HFFc6 (cell line): ENCODE results near the gene UFSP2. TPM values are rescaled to one million over a fixed set of nuclear protein-coding genes. Genes with fewer than 3 reads are reported as not detected.

Source experiments
- DNase-seq: peaks from one replicate; pipeline ENCODE4 v3.0.0-alpha.2; 2018
- H3K27ac Mint-ChIP-seq: 2 replicates; pipeline ENCODE4 v1.8.0; 2020; ENCODE audit warnings: mild to moderate bottlenecking, mixed read lengths
- H3K27me3 Mint-ChIP-seq: 2 replicates; pipeline ENCODE4 v1.8.0; 2021; ENCODE audit warnings: mild to moderate bottlenecking, moderate library complexity, mixed read lengths; ENCODE audit not compliant: insufficient read depth
- H3K36me3 Mint-ChIP-seq: 2 replicates; pipeline ENCODE4 v1.8.0; 2021; ENCODE audit warnings: low read depth, mixed read lengths
- H3K4me1 Mint-ChIP-seq: 2 replicates; pipeline ENCODE4 v1.8.0; 2020; ENCODE audit warnings: low read depth, mixed read lengths
- H3K4me3 Mint-ChIP-seq: 2 replicates; pipeline ENCODE4 v1.8.0; 2020; ENCODE audit warnings: mild to moderate bottlenecking, moderate library complexity, mixed read lengths
- H3K9me3 Mint-ChIP-seq: 2 replicates; pipeline ENCODE4 v1.8.0; 2020; ENCODE audit warnings: mild to moderate bottlenecking, mixed read lengths
- total RNA-seq, 6 experiments: library from RNA; stranded (reverse); fragmentation: NEBNext Ultra II Directional; extraction: Animal tissue kit (Norgen Biotek cat#: 25700); gene quantifications; 2 replicates in 1 of 6; 3 replicates in 5 of 6; pipeline ENCODE4 v1.2.3, GENCODE V29; 2021
- TF ChIP-seq, protein P1 (sequence below): fragments of 200-600 bp; sonication (generic); IDR thresholded peaks from 2 replicates; pipeline ENCODE4 v1.5.0; 2021; ENCODE audit warnings: antibody characterized with exemption, mild to moderate bottlenecking

UFSP2 gene
- total RNA-seq, 6 experiments from 2014 or later: 23.1 to 35.6 (median 32.5) TPM

DNA sequence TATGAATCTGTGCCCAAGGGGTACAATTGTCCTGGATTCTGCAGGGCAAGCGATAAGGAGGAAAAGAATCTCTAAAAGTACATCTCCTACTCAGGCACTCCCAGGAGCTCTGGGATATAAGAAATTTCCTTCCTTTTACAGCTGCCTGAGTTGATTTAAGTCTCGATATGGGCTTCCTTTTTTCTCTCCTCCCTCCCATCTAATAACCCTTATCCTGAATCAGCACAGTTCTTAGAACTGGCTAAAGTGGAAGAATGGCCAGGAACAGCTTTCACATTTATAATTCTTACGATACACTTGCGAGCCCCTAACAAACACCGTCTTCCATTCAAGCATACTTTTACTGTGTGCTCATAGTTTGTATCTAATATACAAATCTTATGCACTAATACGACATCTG is 51.2 kb downstream of the UFSP2 start:
- DNase-seq: no peak
- Mint-ChIP-seq H3K36me3 (0 out of 2 replicates have a peak, but pooled peaks cover 11% of the 10 kb centered on the region), H3K9me3 (no peaks in the 10 kb centered on the region), H3K27me3 (no peaks in the 10 kb centered on the region), H3K27ac (no peak overlapping the region), H3K4me3 (no peak overlapping the region), H3K4me1 (peaks cover 6% of the 10 kb centered on the region; the same call in 1 of the 2 replicates)
- TF ChIP-seq, protein P1, sequence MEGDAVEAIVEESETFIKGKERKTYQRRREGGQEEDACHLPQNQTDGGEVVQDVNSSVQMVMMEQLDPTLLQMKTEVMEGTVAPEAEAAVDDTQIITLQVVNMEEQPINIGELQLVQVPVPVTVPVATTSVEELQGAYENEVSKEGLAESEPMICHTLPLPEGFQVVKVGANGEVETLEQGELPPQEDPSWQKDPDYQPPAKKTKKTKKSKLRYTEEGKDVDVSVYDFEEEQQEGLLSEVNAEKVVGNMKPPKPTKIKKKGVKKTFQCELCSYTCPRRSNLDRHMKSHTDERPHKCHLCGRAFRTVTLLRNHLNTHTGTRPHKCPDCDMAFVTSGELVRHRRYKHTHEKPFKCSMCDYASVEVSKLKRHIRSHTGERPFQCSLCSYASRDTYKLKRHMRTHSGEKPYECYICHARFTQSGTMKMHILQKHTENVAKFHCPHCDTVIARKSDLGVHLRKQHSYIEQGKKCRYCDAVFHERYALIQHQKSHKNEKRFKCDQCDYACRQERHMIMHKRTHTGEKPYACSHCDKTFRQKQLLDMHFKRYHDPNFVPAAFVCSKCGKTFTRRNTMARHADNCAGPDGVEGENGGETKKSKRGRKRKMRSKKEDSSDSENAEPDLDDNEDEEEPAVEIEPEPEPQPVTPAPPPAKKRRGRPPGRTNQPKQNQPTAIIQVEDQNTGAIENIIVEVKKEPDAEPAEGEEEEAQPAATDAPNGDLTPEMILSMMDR: no peak

DNA sequence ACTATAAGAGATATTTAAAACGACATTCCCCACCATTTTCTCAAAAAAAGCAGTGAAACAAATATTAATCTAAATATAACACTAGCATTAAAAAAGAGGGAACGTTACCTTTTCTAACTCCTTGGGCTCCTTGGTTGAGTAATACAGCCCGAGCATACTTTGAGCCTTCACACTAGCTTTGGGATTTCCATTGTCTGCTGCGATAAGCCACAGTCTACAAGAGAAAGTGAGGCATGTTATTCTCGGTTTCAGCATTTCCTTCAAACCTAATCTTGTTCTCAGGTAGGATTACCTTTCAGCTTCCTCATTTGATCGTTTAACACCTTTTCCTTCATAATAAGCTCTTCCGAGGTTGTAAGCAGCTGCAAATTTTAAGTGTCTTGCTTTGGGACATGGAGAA is 51.7 kb downstream of the UFSP2 start:
- DNase-seq: no peak
- H3K4me1 Mint-ChIP-seq: peaks cover 9% of the 10 kb centered on the region; the same call in 1 of the 2 replicates
- H3K9me3 Mint-ChIP-seq: no peaks in the 10 kb centered on the region
- H3K4me3 Mint-ChIP-seq: no peak overlapping the region
- 0 out of 2 replicates have a peak, but pooled peaks cover 11% of the 10 kb centered on the region for H3K36me3 Mint-ChIP-seq
- TF ChIP-seq, protein P1: no peak
- H3K27ac Mint-ChIP-seq: no peak overlapping the region
- H3K27me3 Mint-ChIP-seq: no peaks in the 10 kb centered on the region

DNA sequence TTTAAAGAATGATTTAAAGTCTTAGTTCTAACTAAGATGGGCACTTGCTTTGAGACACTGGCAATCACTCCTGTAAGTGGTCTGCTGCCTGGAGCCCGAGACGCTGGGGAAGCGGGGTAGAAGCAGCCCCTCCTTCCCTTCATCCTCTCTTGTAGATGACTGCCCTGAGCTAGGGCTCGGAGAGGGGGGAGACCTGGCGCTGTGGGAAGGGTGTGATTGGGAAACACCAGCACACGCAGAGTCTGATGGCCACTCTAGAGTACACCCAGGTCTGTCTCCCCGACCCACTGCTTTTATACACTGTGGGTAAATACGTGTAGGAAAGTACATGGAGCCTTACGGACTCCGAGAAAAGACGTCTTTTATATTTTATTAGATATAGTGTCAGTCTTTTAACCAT is 54.1 kb downstream of the UFSP2 start:
- Mint-ChIP-seq H3K27ac (no peak overlapping the region), H3K27me3 (no peaks in the 10 kb centered on the region; the same call in 1 of the 2 replicates), H3K9me3 (no peaks in the 10 kb centered on the region), H3K4me3 (no peak overlapping the region), H3K36me3 (peaks cover 5% of the 10 kb centered on the region; the same call in 1 of the 2 replicates), H3K4me1 (peaks cover 9% of the 10 kb centered on the region; the same call in 1 of the 2 replicates)
- TF ChIP-seq, protein P1: no peak
- DNase-seq: no peak

DNA sequence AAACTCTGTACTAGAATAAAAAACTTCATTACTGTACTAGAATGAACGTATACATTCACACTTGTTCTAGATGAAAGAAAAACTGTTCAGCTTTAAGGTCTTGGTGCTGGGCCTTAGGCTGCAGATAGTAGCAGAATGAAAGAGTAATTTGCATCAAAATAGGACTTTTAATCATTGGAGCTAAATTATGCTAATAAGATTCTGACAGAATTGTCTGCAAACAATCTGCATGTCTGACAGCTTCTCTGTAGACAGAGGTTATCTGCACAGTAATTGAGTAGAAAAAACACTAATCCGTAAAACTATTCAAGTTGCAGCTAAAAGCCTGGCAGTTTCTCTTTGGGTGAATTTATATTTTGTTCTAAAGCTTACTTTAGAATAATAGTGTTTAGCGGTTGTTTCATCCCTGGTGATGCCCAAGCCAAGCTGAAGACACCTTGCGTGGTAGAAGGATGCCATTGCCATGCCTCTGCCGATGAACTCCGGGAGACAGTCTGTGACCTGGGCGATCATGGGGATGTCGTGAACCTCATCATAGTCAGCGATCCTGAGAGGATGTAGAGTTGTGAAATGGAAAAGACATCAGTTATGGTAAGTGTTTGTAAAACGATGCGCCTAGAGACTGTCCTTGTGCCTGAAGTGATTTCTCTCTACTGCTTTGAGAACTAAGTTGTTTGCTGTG is 55.4 kb downstream of the UFSP2 start:
- Mint-ChIP-seq H3K4me1 (peaks cover 9% of the 10 kb centered on the region; the same call in 1 of the 2 replicates), H3K36me3 (peaks cover 5% of the 10 kb centered on the region; the same call in 1 of the 2 replicates), H3K27ac (no peak overlapping the region), H3K9me3 (no peaks in the 10 kb centered on the region), H3K27me3 (no peaks in the 10 kb centered on the region; the same call in 1 of the 2 replicates), H3K4me3 (no peak overlapping the region)
- TF ChIP-seq, protein P1: no peak
- no peak for DNase-seq

DNA sequence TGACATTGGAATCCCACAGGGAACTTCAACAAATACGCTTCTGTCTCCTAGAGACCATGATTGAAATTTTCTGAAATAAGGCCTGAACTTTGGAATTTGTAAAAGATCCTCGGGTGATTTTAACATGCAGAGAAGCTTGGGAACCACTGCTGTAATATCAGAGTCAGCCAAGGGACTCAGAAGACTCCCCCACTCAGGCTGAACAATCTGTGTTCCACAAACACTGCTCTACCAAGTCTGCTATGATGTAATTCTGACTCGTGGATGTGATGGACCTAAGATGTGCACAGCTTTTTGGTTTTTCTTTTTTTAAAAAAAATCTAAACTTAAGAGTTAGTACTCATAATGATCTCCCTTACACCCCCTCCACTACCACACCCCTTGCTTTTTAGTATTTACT is 56.0 kb downstream of the UFSP2 start:
- TF ChIP-seq, protein P1: no peak
- peaks cover 5% of the 10 kb centered on the region; the same call in 1 of the 2 replicates for H3K36me3 Mint-ChIP-seq

More for the DNA sequence above, 56.0 kb downstream of the UFSP2 start:
- Mint-ChIP-seq H3K4me1 (peaks cover 9% of the 10 kb centered on the region; the same call in 1 of the 2 replicates), H3K27ac (peak overlapping the region; percentile 29; the same call in 1 of the 2 replicates), H3K9me3 (no peaks in the 10 kb centered on the region), H3K4me3 (no peak overlapping the region), H3K27me3 (no peaks in the 10 kb centered on the region; the same call in 1 of the 2 replicates)
- DNase-seq: no peak
